Right ventricle myocardium inferior (tissue), 1 donor: Measurements from ENCODE around the gene SYCE3. TPM values are rescaled to one million over a fixed set of nuclear protein-coding genes. Genes with fewer than 3 reads are reported as not detected.
"Not testable (repeated sequence)": the region's sequence is repeated elsewhere in the genome, so short reads cannot be mapped to it uniquely, and the experiment has no call there.

Experiments
- ATAC-seq: fragments of 200-7000 bp; cut with Tn5 transposase; one replicate; pipeline ENCODE4 v1.9.1; 2020; ENCODE audit warnings: mild to moderate bottlenecking, moderate library complexity
- DNase-seq: peaks from one replicate; pipeline ENCODE4 v3.0.0; 2021; ENCODE audit errors: missing footprints
- intact Hi-C: fragments of 100-400 bp; cut with DNase I; formaldehyde crosslinking; loops from one replicate; pipeline ENCODE4 v1.11.0; 2022
- total RNA-seq: library from RNA; stranded (reverse); fragmentation: NEBNext Ultra II Directional; extraction: Animal tissue kit (Norgen Biotek cat#: 25700); gene quantifications from one replicate; pipeline ENCODE4 v1.2.1, GENCODE V29; 2021
- donor health status: DM: no; HTN: yes; CAD: no; lungs with severe emphysema.

Gene SYCE3
- total RNA-seq, 1 donor from 2014 or later, result not detected

DNA sequence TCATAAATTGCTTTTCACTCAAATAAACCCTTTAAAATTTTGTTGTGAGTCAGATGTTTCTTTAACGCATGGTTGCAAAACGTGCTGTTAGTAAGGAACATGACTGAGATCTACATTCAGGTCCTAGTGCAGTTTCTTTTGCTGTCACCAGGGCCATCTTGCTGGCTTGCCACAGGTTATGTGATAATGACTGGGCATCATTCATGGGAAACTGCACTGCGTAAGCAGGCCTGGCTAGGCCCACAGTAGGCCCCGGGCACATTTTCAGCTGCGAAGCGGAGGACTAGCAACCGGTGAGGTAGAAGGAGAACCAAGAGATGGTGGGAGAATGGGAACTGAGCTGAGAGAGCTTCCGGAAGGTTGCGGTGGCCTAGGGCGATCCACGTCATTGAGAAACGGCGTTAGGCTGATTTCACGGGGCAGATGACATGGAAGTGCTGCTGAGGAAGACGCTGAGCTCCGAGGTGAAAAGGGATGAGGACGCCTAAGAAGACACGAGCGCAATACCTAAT, 20.2 kb downstream of the SYCE3 start:
- DNase-seq (peak; percentile 74), ATAC-seq (no peak)
- intact Hi-C loops, result loop anchor here (5.0 kb wide), 1 partner anchor 80 kb away; no protein-coding TSS in a partner anchor

DNA sequence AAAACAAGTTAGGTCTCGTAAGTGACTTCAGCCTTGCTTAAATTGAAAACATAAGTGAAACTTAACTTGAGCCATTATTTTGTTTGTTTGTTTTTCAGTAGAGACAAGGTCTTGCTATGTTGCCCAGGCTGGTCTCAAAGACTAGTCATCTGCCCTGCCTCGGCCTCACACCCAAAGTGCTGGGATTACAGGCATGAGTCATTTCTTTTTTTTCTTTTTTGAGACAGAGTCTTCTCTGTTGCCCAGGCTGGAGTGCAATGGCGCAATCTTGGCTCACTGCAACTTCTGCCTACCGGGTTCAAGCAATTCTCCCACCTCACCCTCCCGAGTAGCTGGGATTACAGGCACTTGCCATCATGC, 21.1 kb downstream of the SYCE3 start:
- not testable (repeated sequence) for ATAC-seq, DNase-seq
- intact Hi-C loops, result loop anchor here (5.0 kb wide), 1 partner anchor 81 kb away; no protein-coding TSS in a partner anchor

DNA sequence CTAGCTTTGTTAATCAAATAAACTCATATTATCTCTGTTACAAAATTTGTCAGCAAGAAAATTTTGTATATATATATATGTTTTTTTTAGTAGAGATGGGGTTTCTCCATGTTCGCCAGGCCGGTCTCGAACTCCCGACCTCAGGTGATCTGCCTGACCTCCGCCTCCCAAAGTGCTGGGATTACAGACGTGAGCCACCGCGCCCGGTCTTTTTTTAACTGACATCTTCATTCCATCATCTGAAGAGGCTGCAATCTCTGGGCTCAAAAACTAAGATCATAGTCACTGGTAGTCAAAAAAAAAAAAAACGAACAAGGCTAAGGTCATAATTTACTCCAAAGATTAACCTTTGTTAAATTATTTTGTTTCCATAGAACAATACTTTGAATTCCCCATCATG, 22.3 kb downstream of the SYCE3 start:
- intact Hi-C loops, result loop anchor here (5.0 kb wide), 1 partner anchor 82 kb away; no protein-coding TSS in a partner anchor
- ATAC-seq, result no peak
- DNase-seq, result no peak

DNA sequence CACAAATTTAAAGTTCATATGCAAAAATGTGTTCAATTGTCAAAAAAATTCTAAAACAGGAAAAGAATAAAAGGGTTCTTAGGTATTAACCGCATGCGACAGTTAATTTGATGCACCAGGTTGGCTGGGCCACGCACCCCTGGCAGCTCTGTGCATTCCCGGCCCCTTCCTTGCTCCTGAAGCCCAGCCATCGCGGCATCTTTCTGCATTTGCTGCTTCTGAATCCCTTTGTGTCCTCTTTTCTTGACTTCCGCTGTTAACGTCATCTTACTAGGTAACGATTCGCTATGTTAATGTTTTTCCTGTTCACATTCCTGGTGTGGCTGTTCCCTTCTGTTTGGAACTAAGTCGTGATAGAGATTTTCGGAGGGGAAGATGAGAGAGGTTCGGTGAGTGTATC, 25.0 kb downstream of the SYCE3 start:
- DNase-seq (peak; percentile 52), ATAC-seq (no peak)
- intact Hi-C loops, result no loop called here

DNA sequence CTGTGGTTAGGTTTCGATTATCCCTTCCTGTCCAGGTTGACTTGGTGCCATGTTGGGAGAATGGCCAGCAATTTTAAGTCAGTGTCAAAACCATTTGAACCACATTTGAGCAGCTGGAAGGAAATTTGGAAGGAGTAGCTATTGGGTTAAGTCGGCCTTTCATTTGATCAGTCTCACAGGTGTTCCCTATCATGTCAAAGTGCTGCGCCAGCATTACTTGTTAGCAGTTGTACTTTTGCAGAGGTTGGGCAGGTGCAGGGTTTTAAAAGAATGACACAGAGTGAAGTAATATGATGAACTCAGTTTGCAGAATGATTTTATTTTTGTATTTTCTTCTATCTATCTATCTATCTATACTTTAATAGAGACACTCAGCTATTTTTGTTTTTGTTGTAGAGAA, 26.5 kb downstream of the SYCE3 start:
- intact Hi-C loops, result no loop called here

DNA sequence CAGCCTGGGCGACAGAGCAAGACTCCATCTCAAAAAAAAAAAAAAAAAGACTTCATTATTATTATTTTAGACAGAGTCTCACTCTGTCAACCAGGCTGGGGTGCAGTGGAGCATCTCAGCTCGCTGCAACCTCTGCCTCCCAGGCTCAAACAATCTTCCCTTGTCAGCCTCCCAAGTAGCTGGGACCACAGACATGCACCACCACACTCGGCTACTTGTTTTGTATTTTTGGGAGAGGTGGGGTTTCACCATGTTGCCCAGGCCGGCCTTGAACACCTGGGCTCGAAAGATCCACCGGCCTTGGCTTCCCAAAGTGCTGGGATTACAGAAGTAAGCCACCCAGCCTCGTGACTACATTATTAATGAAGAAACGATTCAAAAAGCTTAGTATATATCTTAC, 27.6 kb downstream of the SYCE3 start:
- ATAC-seq, result no peak
- DNase-seq, result no peak
- intact Hi-C loops, result no loop called here

More for the DNA sequence above, 26.5 kb downstream of the SYCE3 start:
- DNase-seq, result no peak
- no peak for ATAC-seq

DNA sequence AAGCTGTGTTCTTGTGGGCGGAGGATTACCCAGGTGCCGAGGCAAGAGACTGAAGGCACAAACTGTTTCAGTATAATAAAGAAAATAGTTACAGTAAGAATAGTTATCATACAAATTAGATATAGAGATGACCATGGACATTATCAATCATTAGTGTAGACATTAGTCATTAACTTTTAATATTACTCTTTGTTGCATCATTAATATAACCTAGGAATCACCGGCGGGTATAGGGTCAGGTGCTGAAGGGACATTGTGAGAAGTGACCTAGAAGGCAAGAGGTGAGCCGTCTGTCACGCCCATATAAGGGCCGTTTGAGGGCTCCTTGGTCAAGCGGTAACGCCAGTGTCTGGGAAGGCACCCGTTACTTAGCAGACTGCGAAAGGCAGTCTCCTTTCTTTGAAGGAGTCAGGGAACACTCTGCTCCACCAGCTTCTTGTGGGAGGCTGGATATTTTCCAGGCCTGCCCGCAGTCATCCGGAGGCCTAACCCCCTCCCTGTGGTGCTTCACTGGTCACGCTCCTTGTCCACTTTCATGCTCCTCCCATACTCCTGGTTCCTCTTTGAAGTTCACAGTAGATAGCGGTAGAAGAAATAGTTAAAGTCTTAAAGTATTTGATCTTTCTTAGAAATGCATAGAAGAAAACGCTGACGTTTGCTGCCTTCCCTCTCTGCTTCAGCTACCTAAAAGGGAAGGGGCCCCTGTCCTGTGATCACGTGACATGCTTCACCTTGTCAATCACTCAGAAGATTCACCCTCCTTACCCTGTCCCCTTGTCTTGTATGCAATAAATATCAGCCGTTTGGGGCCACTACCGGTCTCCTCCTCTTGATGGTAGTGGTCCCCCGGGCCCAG, 28.6 kb downstream of the SYCE3 start:
- ATAC-seq, intact Hi-C loops: not testable (repeated sequence)
- DNase-seq, result peak; percentile 61

DNA sequence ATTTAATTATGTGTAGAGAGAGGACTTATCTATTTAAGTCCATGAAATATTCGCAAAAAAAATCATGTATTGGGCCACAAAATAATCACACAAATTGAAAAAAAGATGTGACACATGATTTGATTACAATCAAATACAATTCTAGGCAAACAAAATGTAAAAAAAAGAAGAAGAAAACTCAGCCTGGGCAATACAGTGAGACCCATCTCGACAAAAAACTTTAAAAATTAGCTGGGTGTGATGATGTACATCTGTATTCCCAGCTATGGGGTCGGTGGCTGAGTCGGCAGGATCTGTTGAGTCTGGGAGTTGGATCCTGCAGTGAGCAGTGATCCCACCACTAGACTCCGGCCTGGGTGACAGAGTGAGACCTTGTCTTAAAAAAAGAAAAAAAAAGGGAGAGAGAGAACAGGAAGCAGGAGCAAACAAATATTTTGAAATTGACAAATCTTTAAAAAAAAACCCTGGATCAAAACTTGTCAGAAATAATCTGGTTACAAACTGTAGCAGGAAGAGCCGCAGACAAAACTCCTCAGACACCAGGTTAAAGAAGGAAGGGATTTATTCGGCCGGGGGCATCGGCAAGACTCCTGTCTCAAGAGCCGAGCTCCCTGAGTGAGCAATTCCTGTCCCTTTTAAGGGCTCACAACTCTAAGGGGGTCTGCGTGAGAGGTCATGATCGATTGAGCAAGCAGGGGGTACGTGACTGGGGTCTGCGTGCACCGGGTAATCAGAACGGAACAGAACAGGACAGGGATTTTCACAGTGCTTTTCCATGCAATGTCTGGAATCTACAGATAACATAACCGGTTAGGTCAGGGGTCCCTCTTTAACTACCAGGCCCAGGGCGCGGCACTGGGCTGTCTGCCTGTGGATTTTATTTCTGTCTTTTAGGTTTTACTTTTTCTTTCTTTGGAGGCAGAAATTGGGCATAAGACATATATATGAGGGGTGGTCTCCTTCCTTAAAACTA, 29.6 kb downstream of the SYCE3 start:
- DNase-seq (peak; percentile 33), ATAC-seq (no peak)
- intact Hi-C loops, result no loop called here

DNA sequence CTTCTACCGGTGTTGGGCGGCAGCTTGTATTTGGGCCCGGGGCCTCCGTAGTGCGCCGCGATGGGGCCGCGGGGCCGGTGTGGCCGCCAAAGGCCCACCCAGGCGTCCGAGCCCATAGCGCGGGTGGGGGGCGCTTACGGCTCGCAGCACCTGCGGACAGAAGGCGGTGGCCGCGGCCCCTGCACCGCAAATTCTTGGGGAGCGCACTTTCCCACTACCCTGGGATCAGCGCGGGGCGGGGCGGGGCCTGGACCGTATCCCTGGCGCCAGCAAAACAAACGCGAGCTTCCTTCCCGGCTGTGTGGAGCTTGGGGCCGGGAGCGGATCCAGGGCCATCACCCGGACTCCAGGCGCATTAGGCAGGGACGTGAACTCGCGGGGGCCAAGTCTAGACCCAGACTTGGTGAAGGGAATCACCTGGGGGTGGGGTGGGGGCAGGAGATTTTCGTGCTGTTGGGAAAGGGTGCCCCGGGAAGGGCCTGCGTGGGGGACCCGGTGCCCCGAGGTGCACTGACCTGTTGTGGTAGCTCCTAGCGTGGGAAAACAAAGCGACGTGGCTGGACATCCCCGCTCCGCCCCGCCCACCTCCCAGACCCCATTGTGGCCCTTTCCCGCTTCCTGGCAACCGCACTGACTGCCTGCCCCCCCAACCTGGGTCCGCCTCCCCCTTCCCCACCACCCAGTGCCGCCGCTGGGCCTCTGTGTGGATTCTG, 30.6 kb downstream of the SYCE3 start:
- intact Hi-C loops, result no loop called here
- DNase-seq, result peak; percentile 91
- ATAC-seq, result peak; percentile 56

DNA sequence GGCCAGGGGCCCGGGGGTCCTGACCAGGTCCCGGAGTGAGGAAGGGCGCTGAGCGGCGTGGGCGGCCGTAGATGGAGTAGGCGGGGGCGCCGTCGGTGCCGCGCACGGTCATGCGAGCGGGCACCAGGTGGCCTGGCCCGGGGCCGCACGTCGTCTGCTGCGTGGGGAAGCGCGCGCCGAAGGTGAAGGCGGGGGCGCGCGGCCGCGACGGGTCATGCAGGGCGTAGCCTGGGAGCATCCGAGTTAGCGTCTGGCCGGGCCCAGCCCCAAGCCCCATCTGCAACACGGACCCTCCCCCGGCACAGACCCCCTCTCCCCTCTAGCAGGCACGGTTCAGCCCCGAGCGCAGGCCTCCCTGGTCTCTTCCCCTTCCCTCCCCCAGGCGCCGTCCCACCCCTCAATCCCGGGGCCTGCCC, 31.2 kb downstream of the SYCE3 start:
- ATAC-seq (peak; percentile 18), DNase-seq (peak; percentile 92)
- intact Hi-C loops, result no loop called here

DNA sequence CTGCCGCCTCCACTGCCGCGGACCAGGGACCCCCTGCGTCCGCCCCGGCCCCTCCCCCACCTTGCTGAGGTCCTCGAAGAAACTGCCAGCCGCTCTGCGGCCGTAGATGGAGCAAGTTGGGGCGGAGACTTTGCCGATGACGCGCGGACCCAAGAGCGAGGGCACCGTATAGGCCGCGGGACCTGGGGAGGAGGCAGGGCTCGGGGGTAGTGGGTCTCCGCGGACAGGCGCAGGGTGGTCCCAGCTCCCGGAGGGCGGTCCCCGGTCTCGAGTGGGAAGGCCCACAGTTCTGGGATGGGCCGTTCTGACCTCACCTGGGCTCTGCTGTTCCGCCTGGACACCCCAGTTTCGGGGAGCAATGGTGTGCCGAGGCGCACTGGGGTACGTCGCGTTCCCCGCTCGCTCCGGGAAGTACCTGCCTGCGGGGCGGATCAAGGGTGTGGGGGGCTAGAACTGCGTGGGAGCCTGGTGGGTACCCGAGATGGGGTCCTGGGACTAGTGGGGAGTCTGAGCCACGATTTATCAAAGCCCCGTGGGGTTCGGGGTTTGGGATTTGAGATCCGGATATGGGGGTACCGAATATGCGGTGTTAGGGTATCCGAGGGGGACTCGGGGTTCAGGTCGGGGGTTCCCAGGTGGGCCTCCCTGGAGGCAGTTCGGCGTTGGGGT, 31.7 kb downstream of the SYCE3 start:
- peak; percentile 96 for DNase-seq
- intact Hi-C loops, result no loop called here
- peak; percentile 51 for ATAC-seq

DNA sequence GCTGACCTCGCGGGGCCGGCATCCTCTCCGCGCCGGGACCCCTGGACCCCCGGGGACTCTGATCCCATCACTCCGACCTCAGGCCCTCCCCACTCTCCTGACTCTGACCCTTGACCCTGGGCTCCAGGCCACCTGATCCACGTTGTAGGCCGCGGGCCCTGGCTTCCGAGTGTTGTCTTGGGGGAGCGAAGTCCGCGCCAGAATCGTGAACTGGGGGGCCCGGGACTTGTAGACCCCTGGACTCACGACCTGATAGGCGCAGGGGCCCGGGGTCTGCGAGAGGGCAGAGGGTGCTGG, 32.2 kb downstream of the SYCE3 start:
- no peak for ATAC-seq
- no peak for DNase-seq
- intact Hi-C loops, result no loop called here

DNA sequence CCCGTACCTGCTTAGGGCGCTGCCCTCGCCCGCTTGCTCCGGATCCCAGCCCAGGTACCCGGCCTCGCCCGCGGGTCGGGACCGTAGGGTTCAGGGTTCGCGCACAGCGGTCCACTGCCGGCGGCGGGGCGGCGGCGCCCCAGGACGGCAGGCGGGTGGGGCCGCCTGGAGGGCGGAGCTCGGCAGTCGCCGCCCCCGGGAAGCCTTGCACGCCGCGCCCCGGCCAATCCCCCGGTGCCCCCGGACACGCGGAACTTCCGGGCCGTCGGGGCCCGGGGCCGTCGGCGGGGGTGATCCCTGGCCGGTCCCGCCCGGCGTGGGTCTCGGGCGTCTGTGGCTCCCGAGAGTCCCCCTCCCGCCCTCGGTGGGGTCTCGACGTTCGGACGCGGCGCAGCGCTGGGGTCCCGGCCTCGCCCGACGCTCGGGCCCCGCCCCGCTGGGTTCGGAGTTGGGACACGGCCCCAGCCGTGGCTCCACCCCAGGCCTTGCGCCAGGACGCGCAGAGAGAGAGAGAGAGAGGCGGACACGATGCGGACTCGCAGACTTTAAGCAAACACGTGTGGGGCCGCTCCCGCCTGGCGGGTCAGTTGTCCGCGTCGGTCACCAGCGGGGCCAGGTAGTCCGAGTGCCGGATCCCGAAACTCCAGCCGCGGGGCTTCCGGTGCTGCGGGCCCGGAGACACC, 32.7 kb downstream of the SYCE3 start, which contains the start of gene TYMP:
Gene TYMP (minus strand): TSS at position 116 of the 683 bp plus-strand sequence. CDS start 303 bp downstream, outside the sequence.
- DNase-seq, result peak; percentile 96
- intact Hi-C loops, result loop anchor here (5.0 kb wide), 1 partner anchor 92 kb away; no protein-coding TSS in a partner anchor
- peak; percentile 55 for ATAC-seq

DNA sequence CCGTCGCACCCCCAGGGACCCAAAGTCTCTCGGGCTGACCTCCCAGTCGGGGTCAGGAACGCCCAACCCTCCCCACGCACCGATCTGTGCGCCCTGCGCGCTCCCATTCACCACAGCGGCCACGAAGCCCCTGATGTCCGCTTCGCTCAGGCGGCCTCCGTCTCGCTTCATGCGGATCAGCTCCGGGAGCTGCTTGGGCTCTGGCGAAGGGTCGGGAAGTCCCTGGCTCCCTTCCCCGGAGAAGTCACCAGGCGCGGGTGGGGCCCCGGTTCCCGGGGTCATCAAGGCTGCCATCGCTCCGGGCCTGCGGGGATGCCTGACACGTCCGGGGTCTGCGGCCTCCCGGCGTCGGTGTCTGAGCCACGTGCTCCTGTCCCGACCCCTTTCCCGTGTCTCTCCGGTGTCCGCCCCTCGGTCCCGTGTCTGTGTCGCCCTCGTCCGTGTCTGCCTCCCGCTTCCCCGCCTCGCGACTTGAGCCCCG, 33.3 kb downstream of the SYCE3 start:
- no peak for ATAC-seq
- intact Hi-C loops, result loop anchor here (5.0 kb wide), 1 partner anchor 93 kb away; no protein-coding TSS in a partner anchor
- peak; percentile 83 for DNase-seq

DNA sequence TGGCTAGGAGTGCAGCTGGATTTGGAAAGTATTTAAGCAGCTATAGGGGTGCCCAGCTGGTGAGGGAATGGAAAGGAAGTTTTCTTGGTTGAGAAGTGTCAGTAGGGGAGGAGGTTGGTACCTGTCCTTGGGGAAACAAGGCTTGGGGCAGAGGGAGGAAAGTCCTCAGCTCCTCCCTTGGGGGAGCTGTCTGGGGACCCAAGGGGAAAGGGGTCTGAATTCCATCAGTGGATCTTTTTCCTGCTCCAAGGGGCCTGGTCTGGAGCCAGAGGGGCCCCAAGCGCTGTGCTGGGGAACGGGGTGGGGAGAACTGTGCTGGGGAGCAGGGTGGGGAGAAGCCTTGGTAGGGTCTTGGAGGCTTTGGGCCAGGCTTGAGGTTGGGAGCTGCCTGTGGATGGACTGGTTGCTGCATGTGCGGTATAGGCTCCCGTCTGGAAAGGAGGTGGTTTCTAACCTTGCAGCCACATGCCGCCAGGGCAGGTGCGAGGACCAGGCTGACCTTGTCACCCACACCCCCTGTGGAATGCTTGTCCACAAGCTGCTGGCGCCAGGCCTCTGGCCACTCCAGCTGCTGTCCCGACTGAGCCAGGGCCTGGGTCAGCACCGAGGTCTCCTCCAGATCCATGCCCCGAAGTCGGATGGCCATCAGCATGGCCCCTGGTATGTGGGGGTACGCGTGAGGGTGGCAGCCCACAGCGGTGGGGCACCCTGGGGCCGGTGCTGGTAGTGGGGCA, 33.9 kb downstream of the SYCE3 start:
- intact Hi-C loops, result loop anchor here (5.0 kb wide), 1 partner anchor 93 kb away; no protein-coding TSS in a partner anchor
- ATAC-seq (no peak), DNase-seq (peak; percentile 73)

DNA sequence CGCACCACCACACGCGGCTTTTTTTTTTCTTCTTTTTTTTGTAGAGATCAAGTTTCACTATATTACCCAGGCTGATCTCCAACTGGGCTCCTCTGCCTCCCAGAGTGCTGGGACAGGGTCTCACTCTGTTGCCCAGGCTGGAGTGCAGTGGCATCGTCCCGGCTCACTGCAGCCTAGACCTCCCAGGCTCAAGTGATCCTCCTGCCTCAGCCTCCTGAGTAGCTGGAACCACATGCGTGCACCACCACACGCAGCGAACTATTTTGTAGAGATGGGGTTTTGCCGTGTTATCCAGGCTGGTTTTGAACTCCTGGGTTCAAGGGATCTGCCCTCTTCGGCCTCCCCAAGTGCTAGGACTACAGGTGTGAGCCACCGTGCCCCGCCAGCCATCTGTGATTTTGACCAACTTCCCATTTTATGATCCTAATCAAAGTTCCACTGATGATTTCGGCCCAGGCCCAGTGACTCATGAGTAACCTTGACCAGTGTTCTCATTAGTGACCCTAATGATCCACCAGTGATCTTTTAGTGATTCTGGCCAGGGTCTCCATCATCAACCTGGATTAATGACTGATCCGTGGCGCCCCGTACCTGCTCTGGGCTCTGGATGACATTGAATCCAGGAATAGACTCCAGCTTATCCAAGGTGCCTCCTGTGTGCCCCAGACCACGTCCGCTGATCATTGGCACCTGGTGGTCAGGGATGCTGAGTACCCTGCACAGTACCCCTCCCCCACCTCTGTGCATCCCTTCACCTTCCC, 34.6 kb downstream of the SYCE3 start:
- ATAC-seq (no peak), DNase-seq (peak; percentile 65)
- intact Hi-C loops, result loop anchor here (5.0 kb wide), 1 partner anchor 94 kb away; no protein-coding TSS in a partner anchor
